WTC11 (cell line): ENCODE data around the gene FTH1. TPM values are rescaled to one million over a fixed set of nuclear protein-coding genes. Genes with fewer than 3 reads are reported as not detected.

ENCODE experiments used
- ATAC-seq: fragments of 200-7000 bp; cut with Tn5 transposase; 2 replicates; pipeline ENCODE4 v1.10.0; 2021; ENCODE audit warnings: mild to moderate bottlenecking, moderate library complexity
- CTCF ChIA-PET: fragments of 300-600 bp; sonication (Branson Sonifier 250); formaldehyde crosslinking; loops from one replicate; lab custom pipeline; 2021; ENCODE audit warnings: antibody characterized with exemption; lab: Charles Lee
- POLR2A ChIA-PET: fragments of 350-600 bp; sonication (Branson Sonifier 250); formaldehyde crosslinking; loops from one replicate; lab custom pipeline; 2021; ENCODE audit warnings: antibody characterized with exemption; lab: Charles Lee
- DNase-seq: peaks from one replicate; pipeline ENCODE4 v3.0.0; 2021; ENCODE audit warnings: low spot score
- H3K27ac Mint-ChIP-seq: 2 replicates; pipeline ENCODE4 v1.8.0; 2021; ENCODE audit warnings: mixed read lengths
- H3K27me3 Mint-ChIP-seq: 2 replicates; pipeline ENCODE4 v1.8.0; 2021; ENCODE audit warnings: low read depth, mild to moderate bottlenecking, moderate library complexity, mixed read lengths
- H3K36me3 Mint-ChIP-seq: 2 replicates; pipeline ENCODE4 v1.8.0; 2021; ENCODE audit warnings: mixed read lengths
- H3K4me1 Mint-ChIP-seq: 2 replicates; pipeline ENCODE4 v1.8.0; 2022; ENCODE audit warnings: mixed read lengths
- H3K4me3 Mint-ChIP-seq: 2 replicates; pipeline ENCODE4 v1.8.0; 2021; ENCODE audit warnings: mild to moderate bottlenecking, moderate library complexity, mixed read lengths
- H3K9me3 Mint-ChIP-seq: 2 replicates; pipeline ENCODE4 v1.8.0; 2021; ENCODE audit warnings: mixed read lengths
- AFF4 ChIP-seq: sonication (generic); formaldehyde crosslinking; IDR thresholded peaks from 2 replicates; pipeline ENCODE4 v1.8.1; 2023; ENCODE audit warnings: mild to moderate bottlenecking, missing genetic modification reagents, borderline replicate concordance
- ATF3 ChIP-seq: sonication (generic); formaldehyde crosslinking; conservative IDR thresholded peaks from 2 replicates; pipeline ENCODE4 v1.8.1; 2022; ENCODE audit warnings: mild to moderate bottlenecking, missing genetic modification reagents
- GABPB1 ChIP-seq: sonication (generic); formaldehyde crosslinking; IDR thresholded peaks from 2 replicates; pipeline ENCODE4 v1.8.1; 2023; ENCODE audit warnings: mild to moderate bottlenecking, missing genetic modification reagents
- JUN ChIP-seq: sonication (generic); formaldehyde crosslinking; IDR thresholded peaks from 2 replicates; pipeline ENCODE4 v1.8.0; 2023; ENCODE audit warnings: mild to moderate bottlenecking, missing genetic modification reagents
- NR2C2 ChIP-seq: sonication (generic); formaldehyde crosslinking; IDR thresholded peaks from 2 replicates; pipeline ENCODE4 v1.8.0; 2022; ENCODE audit warnings: mild to moderate bottlenecking, missing genetic modification reagents
- TEAD1 ChIP-seq: sonication (generic); formaldehyde crosslinking; IDR thresholded peaks from 2 replicates; pipeline ENCODE4 v1.8.0; 2022; ENCODE audit warnings: mild to moderate bottlenecking, missing genetic modification reagents
- total RNA-seq: library from RNA; stranded (reverse); gene quantifications from 3 replicates; pipeline ENCODE4 v1.2.3, GENCODE V29; 2021

The FTH1 gene
- total RNA-seq, 1 experiment from 2014 or later, result 1,108 TPM

GRCh38 chr11:61916737-61917333, 50.6 kb downstream of the FTH1 start:
- peaks cover 16% of the 10 kb centered on the region for H3K4me1 Mint-ChIP-seq
- no peaks in the 10 kb centered on the region for H3K36me3 Mint-ChIP-seq
- POLR2A ChIA-PET, result interaction anchor here (1.0 kb wide), 1 partner anchor 8 kb away, joined by 5 read pairs; no protein-coding TSS in a partner anchor
- H3K4me3 Mint-ChIP-seq, result peak overlapping the region; percentile 60
- ATAC-seq, result peak; percentile 9; the same call in 1 of the 2 replicates
- H3K9me3 Mint-ChIP-seq, result no peaks in the 10 kb centered on the region
- no peak for DNase-seq
- no peak overlapping the region for H3K27ac Mint-ChIP-seq
- peaks cover 38% of the 10 kb centered on the region for H3K27me3 Mint-ChIP-seq
- TF ChIP-seq NR2C2 (CRISPR knock-in tag) (no peak), GABPB1 (CRISPR knock-in tag) (no peak), TEAD1 (CRISPR knock-in tag) (no peak), JUN (CRISPR knock-in tag) (no peak)
- CTCF ChIA-PET, result interaction anchor here (0.6 to 5.5 kb wide), 7 partner anchors 9 to 191 kb away, joined by 3 to 52 read pairs (median 4); no protein-coding TSS in a partner anchor

- no peak for ATAC-seq
- ChIA-PET CTCF (interaction anchor here (1.4 to 5.5 kb wide), 4 partner anchors 15 to 193 kb away, joined by 4 to 52 read pairs (median 22); no protein-coding TSS in a partner anchor), POLR2A (no interaction called here)
- no peak for DNase-seq
- peaks cover 36% of the 10 kb centered on the region for H3K27me3 Mint-ChIP-seq
- peaks cover 16% of the 10 kb centered on the region for H3K4me1 Mint-ChIP-seq
- H3K9me3 Mint-ChIP-seq, result no peaks in the 10 kb centered on the region
- no peak for TF ChIP-seq AFF4 (CRISPR knock-in tag)
- TF ChIP-seq ATF3, result no peak
- no peak overlapping the region for H3K4me3 Mint-ChIP-seq
- H3K27ac Mint-ChIP-seq, result no peak overlapping the region
- H3K36me3 Mint-ChIP-seq, result no peaks in the 10 kb centered on the region
Measured at GRCh38 chr11:61914471-61915171, 52.8 kb downstream of the FTH1 start.

Other genes with a start within 250 kb of the FTH1 start
- gene MYRF, start 215.0 kb downstream of the FTH1 start, total RNA-seq, result 4.9 to 5.9 TPM (median 5.2 TPM) in 3 replicates
- gene TMEM258, start 175.0 kb downstream of the FTH1 start, total RNA-seq, result 175 to 192 TPM (median 190 TPM) in 3 replicates
- gene FEN1, start 174.7 kb downstream of the FTH1 start, total RNA-seq, result 72.3 to 96.3 TPM (median 73.2 TPM) in 3 replicates
- gene FADS1, start 150.6 kb downstream of the FTH1 start, total RNA-seq, result 105 to 108 TPM (median 105 TPM) in 3 replicates
- 416 to 423 TPM (median 422 TPM) in 3 replicates for gene FADS2, start 139.3 kb downstream of the FTH1 start, total RNA-seq
- gene FADS3, start 76.1 kb downstream of the FTH1 start, total RNA-seq, result 47.4 to 50.0 TPM (median 49.3 TPM) in 3 replicates
- gene RAB3IL1, start 50.1 kb downstream of the FTH1 start, total RNA-seq, result 7.2 to 11.1 TPM (median 8.9 TPM) in 3 replicates
- gene BEST1, start 17.3 kb downstream of the FTH1 start, total RNA-seq, result 0.17 to 0.32 TPM (median 0.21 TPM) in 3 replicates
- 125 to 158 TPM (median 126 TPM) in 3 replicates for gene INCENP, start 156.4 kb upstream of the FTH1 start, total RNA-seq
- gene SCGB1D1, start 222.6 kb upstream of the FTH1 start, total RNA-seq, result not detected in 3 replicates
- gene SCGB2A1, start 241.0 kb upstream of the FTH1 start, total RNA-seq, result not detected in 3 replicates